GM19463 (cell line): ENCODE data around the gene ZBTB20.
A peak's percentile ranks its signal among the peaks of the same experiment; 100 is the strongest.

Experiments used
- ATAC-seq: cut with Tn5 transposase; IDR thresholded peaks from one replicate; pipeline ENCODE4 v1.9.1; 2021; ENCODE audit warnings: mild to moderate bottlenecking, moderate library complexity; ENCODE audit not compliant: unreplicated experiment

ZBTB20 gene

DNA sequence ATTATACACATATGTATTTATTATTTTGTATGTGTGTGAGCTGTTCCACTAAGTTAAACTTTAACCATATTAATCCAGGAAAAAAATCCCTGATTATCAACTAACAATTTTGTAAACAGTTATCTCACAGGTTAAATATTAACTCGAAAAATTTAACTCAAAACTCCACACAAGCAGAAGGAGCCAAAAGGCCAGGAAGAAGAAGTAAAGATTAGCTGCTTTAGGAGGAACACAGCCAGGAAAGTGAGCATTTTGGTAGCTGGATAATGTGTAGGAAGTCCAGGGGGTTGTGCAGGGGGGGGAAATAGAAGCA is 428.2 kb downstream of the ZBTB20 start:
- no peak for ATAC-seq

- no peak for ATAC-seq
Observed at GRCh38 chr3:114718071-114718897, 428.8 kb downstream of the ZBTB20 start.

- no peak for ATAC-seq
Observed at GRCh38 chr3:114716916-114717315, 430.2 kb downstream of the ZBTB20 start.

DNA sequence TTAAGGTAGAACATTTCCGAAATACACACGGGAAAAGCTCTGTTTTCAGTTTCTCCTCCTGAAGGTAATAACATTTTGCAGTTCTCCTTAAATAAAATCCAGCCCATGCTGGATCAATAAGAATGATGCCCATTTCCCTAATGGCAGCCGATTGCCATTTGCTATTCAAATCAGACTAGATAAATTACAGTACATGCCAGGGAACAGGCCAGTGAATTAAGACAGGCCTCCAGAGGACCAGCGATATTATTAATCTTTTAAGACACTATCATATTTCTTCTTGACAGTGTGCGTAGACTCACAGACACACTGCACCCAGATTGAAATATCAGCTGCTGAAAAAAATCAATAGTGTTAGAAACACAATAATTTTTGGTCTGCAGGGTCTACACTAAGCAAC is 431.0 kb downstream of the ZBTB20 start:
- no peak for ATAC-seq

GRCh38 chr3:114714957-114715460 is 432.1 kb downstream of the ZBTB20 start:
- no peak for ATAC-seq

- no peak for ATAC-seq
Observed at GRCh38 chr3:114714237-114714636, 432.9 kb downstream of the ZBTB20 start.

DNA sequence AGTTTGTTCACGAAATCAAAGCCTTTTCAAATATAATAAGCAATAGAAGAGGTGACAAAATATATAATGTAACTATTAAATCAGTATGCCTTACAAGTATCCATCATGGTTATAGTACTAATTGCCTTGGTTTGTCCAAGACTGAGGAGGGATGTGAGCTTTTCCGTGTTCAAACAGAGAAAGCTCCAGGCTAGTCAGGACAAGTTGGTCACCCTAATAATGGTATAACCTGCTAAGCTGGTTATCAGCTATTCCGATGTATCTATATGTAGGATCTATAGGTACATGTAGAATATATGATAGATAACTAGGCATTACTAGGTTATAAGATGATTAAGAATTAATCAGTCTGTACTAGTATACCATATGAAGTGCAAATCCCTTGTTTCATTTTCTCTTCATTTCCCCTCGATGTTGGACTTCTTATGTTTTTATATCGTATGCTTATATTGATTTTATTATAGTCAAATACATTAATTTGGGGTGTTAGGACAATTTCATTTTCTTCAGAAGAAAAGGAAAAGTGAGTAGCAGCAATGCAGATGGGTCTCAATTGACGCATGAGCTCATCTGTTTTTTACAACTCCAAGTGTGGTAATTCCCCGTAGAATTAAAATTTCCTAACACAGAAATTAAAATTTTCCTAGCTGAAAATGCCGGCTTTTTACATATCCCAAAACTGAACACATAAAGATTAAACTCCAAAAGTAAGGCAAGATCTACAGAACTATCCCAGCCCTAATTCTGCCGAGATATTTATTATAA is 434.2 kb downstream of the ZBTB20 start:
- no peak for ATAC-seq

DNA sequence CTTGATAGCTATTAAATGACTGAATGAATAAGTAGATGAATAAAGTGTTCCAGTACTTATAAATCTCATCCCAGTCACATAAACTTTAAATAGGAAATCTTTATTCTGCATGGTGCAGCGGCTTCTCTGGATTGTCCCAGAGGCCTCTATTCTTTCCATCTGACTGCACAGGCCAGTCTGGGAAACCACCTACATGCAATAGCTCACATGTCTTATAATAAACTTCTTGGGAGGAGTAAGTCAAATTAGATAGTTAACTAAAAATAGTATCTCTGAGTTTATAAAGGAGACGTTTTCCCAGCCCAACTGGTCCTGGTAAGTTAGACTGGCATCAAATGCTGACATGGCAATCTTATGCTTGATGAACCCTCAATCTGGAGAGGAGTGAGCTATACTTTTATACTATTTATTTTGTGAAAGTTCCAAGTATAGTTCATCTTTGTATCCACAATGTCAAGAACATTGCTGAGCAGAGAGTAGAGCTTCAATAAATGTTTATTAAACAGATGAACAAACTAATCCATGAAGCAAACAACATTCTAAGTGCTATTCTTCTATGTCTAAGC is 435.7 kb downstream of the ZBTB20 start:
- no peak for ATAC-seq

- ATAC-seq: no peak
Observed at GRCh38 chr3:114709102-114709501, 438.0 kb downstream of the ZBTB20 start.

DNA sequence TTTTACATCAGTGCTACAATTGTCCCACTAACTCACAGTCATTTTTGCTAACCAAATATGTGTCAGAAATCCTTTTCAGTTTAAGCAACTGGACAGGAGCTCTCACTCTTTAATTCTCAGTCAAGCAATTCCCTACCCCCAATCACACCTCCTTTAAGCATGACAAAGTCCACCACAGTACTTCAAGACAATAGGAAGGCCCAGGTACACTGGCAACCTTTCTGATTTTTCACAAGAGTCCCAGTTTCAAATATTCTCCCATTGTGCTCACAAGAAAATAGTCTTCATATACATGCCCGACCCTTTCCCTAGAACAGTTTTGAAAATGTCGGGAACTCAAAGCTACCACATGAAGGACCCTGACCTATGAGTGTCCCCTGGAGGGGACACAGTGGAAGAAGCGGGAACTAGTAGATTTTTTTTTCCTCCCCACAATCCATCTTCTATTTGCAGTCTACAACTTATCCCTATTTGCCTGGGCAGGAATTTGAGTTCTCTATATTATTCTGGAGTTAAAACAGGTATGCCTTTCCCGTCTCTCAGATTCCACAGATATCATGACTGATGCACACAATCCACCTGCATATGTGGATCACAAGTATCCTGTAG is 439.7 kb downstream of the ZBTB20 start:
- ATAC-seq: no peak

- ATAC-seq: peak; percentile 81
Observed at GRCh38 chr3:114706591-114707232, 440.4 kb downstream of the ZBTB20 start.

GRCh38 chr3:114700637-114701234 is 446.4 kb downstream of the ZBTB20 start:
- ATAC-seq: no peak

GRCh38 chr3:114698146-114699105 is 448.7 kb downstream of the ZBTB20 start:
- ATAC-seq: no peak

GRCh38 chr3:114697401-114697800 is 449.7 kb downstream of the ZBTB20 start:
- no peak for ATAC-seq

DNA sequence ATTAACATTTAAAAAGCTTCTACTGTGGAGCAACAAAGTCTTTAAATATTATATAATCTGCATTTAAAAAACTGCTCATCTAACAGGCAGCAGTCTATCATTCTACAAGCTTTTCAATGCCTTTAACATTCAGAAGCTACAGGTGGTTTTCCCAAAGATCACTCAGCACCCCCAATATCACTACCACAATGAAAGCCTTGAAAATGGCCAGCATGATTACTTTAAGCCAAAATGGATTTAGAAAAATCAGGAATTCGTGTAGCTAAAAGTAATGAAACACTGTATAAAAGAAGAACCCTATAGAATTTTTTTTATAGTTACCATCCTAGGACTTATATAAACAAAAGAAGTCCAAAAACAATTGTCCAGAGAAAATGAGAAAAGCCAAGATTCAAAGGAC is 452.8 kb downstream of the ZBTB20 start:
- no peak for ATAC-seq

GRCh38 chr3:114691871-114692270 is 455.2 kb downstream of the ZBTB20 start:
- no peak for ATAC-seq

DNA sequence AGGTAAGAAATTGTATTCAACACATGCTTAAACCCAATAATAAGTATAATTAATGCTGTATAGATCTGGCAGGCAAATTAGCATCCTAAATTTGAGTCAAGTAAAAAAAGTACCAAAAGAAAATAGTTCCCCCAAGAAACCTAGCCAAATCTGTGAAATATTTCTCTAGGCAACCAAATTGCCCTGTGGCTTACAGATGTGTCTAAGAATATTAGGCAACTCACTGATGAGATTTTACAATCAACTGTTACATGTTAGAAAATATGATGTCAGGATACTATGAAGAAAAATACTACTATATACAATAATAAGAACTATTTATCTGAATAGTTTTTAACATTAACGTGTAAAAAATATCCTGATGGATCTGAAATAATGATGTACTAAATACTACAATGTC is 456.2 kb downstream of the ZBTB20 start:
- ATAC-seq: no peak

- ATAC-seq: no peak
Observed at GRCh38 chr3:114687151-114687550, 459.9 kb downstream of the ZBTB20 start.

GRCh38 chr3:114686621-114687020 is 460.5 kb downstream of the ZBTB20 start:
- ATAC-seq: no peak
